ENCODE results near the gene SUSD5. TPM values are rescaled to one million over a fixed set of nuclear protein-coding genes. Genes with fewer than 3 reads are reported as not detected.
"Not testable (repeated sequence)": the region's sequence is repeated elsewhere in the genome, so short reads cannot be mapped to it uniquely, and the experiment has no call there.

The SUSD5 gene
- total RNA-seq, 1 experiment from 2014 or later = 11.6 TPM

GRCh38 chr3:33152363-33153360 is 65.9 kb downstream of the SUSD5 start:
- peak; percentile 88 for DNase-seq (ENCODE audit: low spot score)

GRCh38 chr3:33149342-33149741 is 69.3 kb downstream of the SUSD5 start:
- DNase-seq (ENCODE audit: low spot score) = no peak

GRCh38 chr3:33146791-33147445 is 71.7 kb downstream of the SUSD5 start:
- peak; percentile 62 for DNase-seq (ENCODE audit: low spot score)

GRCh38 chr3:33145901-33146580 is 72.6 kb downstream of the SUSD5 start:
- no peak for DNase-seq (ENCODE audit: low spot score)

- no peak for DNase-seq (ENCODE audit: low spot score)
Measured at GRCh38 chr3:33145221-33145900, 73.2 kb downstream of the SUSD5 start.

GRCh38 chr3:33144433-33144832 is 74.2 kb downstream of the SUSD5 start:
- no peak for DNase-seq (ENCODE audit: low spot score)

GRCh38 chr3:33141006-33141405 is 77.6 kb downstream of the SUSD5 start:
- no peak for DNase-seq (ENCODE audit: low spot score)

- DNase-seq (ENCODE audit: low spot score) = no peak
Measured at GRCh38 chr3:33139996-33140395, 78.6 kb downstream of the SUSD5 start.

GRCh38 chr3:33139006-33139623 is 79.5 kb downstream of the SUSD5 start:
- not testable (repeated sequence) for DNase-seq (ENCODE audit: low spot score)

GRCh38 chr3:33137691-33138090 is 80.9 kb downstream of the SUSD5 start:
- no peak for DNase-seq (ENCODE audit: low spot score)

GRCh38 chr3:33134026-33134625 is 84.5 kb downstream of the SUSD5 start:
- no peak for DNase-seq (ENCODE audit: low spot score)

GRCh38 chr3:33132019-33132360 is 86.6 kb downstream of the SUSD5 start:
- DNase-seq (ENCODE audit: low spot score) = no peak

- peak; percentile 76 for DNase-seq (ENCODE audit: low spot score)
Measured at GRCh38 chr3:33131331-33132018, 87.1 kb downstream of the SUSD5 start.

- DNase-seq (ENCODE audit: low spot score) = no peak
Measured at GRCh38 chr3:33130144-33130543, 88.5 kb downstream of the SUSD5 start.

GRCh38 chr3:33128706-33129105 is 89.9 kb downstream of the SUSD5 start:
- DNase-seq (ENCODE audit: low spot score) = peak; percentile 38

- DNase-seq (ENCODE audit: low spot score) = no peak
Measured at GRCh38 chr3:33125840-33126239, 92.8 kb downstream of the SUSD5 start.

GRCh38 chr3:33124638-33125037 is 94.0 kb downstream of the SUSD5 start:
- no peak for DNase-seq (ENCODE audit: low spot score)

- DNase-seq (ENCODE audit: low spot score) = no peak
Measured at GRCh38 chr3:33122991-33123390, 95.6 kb downstream of the SUSD5 start.

GRCh38 chr3:33119891-33120290 is 98.7 kb downstream of the SUSD5 start:
- DNase-seq (ENCODE audit: low spot score) = no peak

- DNase-seq (ENCODE audit: low spot score) = no peak
Measured at GRCh38 chr3:33117461-33117860, 101.1 kb downstream of the SUSD5 start.

All from A172 (cell line).